Measurements from ENCODE around the gene FGD2. TPM values are rescaled to one million over a fixed set of nuclear protein-coding genes. Genes with fewer than 3 reads are reported as not detected.

The FGD2 gene
- total and polyA plus RNA-seq, 2 donors (not counting 1 experiment from before 2014, with no cell fraction given): 352 to 682 TPM

GRCh38 chr6:36957773-36958271 is 47.6 kb upstream of the FGD2 start:
- H3K9me3 Mint-ChIP-seq (ENCODE audit: insufficient read depth): no peaks in the 10 kb centered on the region
- ChIA-PET POLR2A (interaction anchor here (0.6 kb wide), 1 partner anchor 77 kb away, joined by 5 read pairs; no protein-coding TSS in a partner anchor), CTCF (interaction anchor here (1.0 kb wide), 1 partner anchor 60 kb away, joined by 3 read pairs; no protein-coding TSS in a partner anchor)
- H2AFZ ChIP-seq (ENCODE audit: insufficient read depth, low read depth, low read length, poor library complexity, severe bottlenecking): no peak overlapping the region
- H3K79me2 ChIP-seq (ENCODE audit: control insufficient read depth, insufficient read depth, low read length): no peaks in the 10 kb centered on the region
- 90% methylated on average over 5 of the region's 9 CpGs for WGBS (ENCODE audit: insufficient coverage)
- no peaks in the 10 kb centered on the region for H3K27me3 Mint-ChIP-seq
- intact Hi-C loops (cut with micrococcal nuclease): no loop called here
- DNase-seq: no peak
- H3K27ac ChIP-seq (ENCODE audit: low read length in 2 of 2): no peak overlapping the region
- H4K20me1 ChIP-seq (ENCODE audit: control insufficient read depth, insufficient read depth, low read length, poor library complexity, severe bottlenecking): no peaks in the 10 kb centered on the region
- H3K4me2 ChIP-seq (replicated peaks; ENCODE audit: low read depth, low read length, poor library complexity, severe bottlenecking): no peak overlapping the region
- no peak overlapping the region for H3K4me3 Mint-ChIP-seq
- no peak overlapping the region for H3K9ac ChIP-seq (ENCODE audit: low read length)
- TF ChIP-seq EZH2 (IDR thresholded peaks at IDR 0.05; ENCODE audit: borderline replicate concordance, insufficient read depth, low read depth, low read length, poor library complexity, severe bottlenecking): no peak
- no peak overlapping the region for H3K4me3 ChIP-seq (ENCODE audit: control extremely low read depth in 1 of 5, extremely low read depth in 1 of 5, insufficient read depth in 1 of 5, low read depth in 2 of 5, low read length in 4 of 5)
- no peak for ATAC-seq (ENCODE audit: low read depth)
- no peaks in the 10 kb centered on the region for H3K9me3 ChIP-seq (ENCODE audit: control extremely low read depth in 1 of 3, control insufficient read depth in 2 of 3, insufficient read depth in 1 of 3, low read length in 2 of 3)
- peaks cover 47% of the 10 kb centered on the region for H3K4me1 Mint-ChIP-seq
- H3K36me3 ChIP-seq (replicated peaks in 1 of 2; ENCODE audit: control extremely low read depth in 1 of 2, control insufficient read depth in 1 of 2, extremely low read depth in 1 of 2, insufficient read depth in 2 of 2, low read length in 1 of 2): no peaks in the 10 kb centered on the region
- peaks cover 29 to 40% of the 10 kb centered on the region in 2 donors for H3K4me1 ChIP-seq (ENCODE audit: control insufficient read depth in 2 of 2, insufficient read depth in 2 of 2, low read length in 2 of 2)
- no peak overlapping the region for H3K27ac Mint-ChIP-seq
- H3K27me3 ChIP-seq (replicated peaks in 1 of 4; ENCODE audit: control extremely low read depth in 1 of 4, control insufficient read depth in 3 of 4, insufficient read depth in 4 of 4, low read length in 3 of 4): no peaks in the 10 kb centered on the region

GRCh38 chr6:36958775-36959554 is 46.5 kb upstream of the FGD2 start:
- Mint-ChIP-seq H3K27ac (no peak overlapping the region), H3K9me3 (ENCODE audit: insufficient read depth) (no peaks in the 10 kb centered on the region), H3K27me3 (no peaks in the 10 kb centered on the region), H3K4me1 (peaks cover 50% of the 10 kb centered on the region), H3K4me3 (no peak overlapping the region)
- no peak overlapping the region for H3K9ac ChIP-seq (ENCODE audit: low read length)
- H3K4me1 ChIP-seq (ENCODE audit: control insufficient read depth in 2 of 2, insufficient read depth in 2 of 2, low read length in 2 of 2): peaks cover 34 to 45% of the 10 kb centered on the region in 2 donors
- H3K27me3 ChIP-seq (replicated peaks in 1 of 4; ENCODE audit: control extremely low read depth in 1 of 4, control insufficient read depth in 3 of 4, insufficient read depth in 4 of 4, low read length in 3 of 4): no peaks in the 10 kb centered on the region
- H4K20me1 ChIP-seq (ENCODE audit: control insufficient read depth, insufficient read depth, low read length, poor library complexity, severe bottlenecking): no peaks in the 10 kb centered on the region
- CTCF ChIA-PET: no interaction called here
- ATAC-seq (ENCODE audit: low read depth): no peak
- no peaks in the 10 kb centered on the region for H3K9me3 ChIP-seq (ENCODE audit: control extremely low read depth in 1 of 3, control insufficient read depth in 2 of 3, insufficient read depth in 1 of 3, low read length in 2 of 3)
- TF ChIP-seq CTCF (IDR thresholded peaks at IDR 0.05) (no peak), EZH2 (IDR thresholded peaks at IDR 0.05; ENCODE audit: borderline replicate concordance, insufficient read depth, low read depth, low read length, poor library complexity, severe bottlenecking) (no peak)
- no peak for DNase-seq
- no peak overlapping the region for H3K4me2 ChIP-seq (replicated peaks; ENCODE audit: low read depth, low read length, poor library complexity, severe bottlenecking)
- 90% methylated on average over 44 of the region's 44 CpGs for WGBS (ENCODE audit: insufficient coverage)
- no peak overlapping the region for H3K4me3 ChIP-seq (ENCODE audit: control extremely low read depth in 1 of 5, extremely low read depth in 1 of 5, insufficient read depth in 1 of 5, low read depth in 2 of 5, low read length in 4 of 5)
- H3K36me3 ChIP-seq (replicated peaks in 1 of 2; ENCODE audit: control extremely low read depth in 1 of 2, control insufficient read depth in 1 of 2, extremely low read depth in 1 of 2, insufficient read depth in 2 of 2, low read length in 1 of 2): no peaks in the 10 kb centered on the region
- H3K27ac ChIP-seq (ENCODE audit: low read length in 2 of 2): no peak overlapping the region
- H2AFZ ChIP-seq (ENCODE audit: insufficient read depth, low read depth, low read length, poor library complexity, severe bottlenecking): no peak overlapping the region
- POLR2A ChIA-PET: no interaction called here
- H3K79me2 ChIP-seq (ENCODE audit: control insufficient read depth, insufficient read depth, low read length): no peaks in the 10 kb centered on the region
- intact Hi-C loops (cut with micrococcal nuclease): no loop called here
